GM19238 (cell line): ENCODE measurements around the gene RARA.
A peak's percentile ranks its signal among the peaks of the same experiment; 100 is the strongest.

Experiments used
- DNase-seq: peaks from one replicate; pipeline ENCODE4 v3.0.0; 2011; ENCODE audit warnings: low spot score; ENCODE audit not compliant: insufficient read length

RARA gene

DNA sequence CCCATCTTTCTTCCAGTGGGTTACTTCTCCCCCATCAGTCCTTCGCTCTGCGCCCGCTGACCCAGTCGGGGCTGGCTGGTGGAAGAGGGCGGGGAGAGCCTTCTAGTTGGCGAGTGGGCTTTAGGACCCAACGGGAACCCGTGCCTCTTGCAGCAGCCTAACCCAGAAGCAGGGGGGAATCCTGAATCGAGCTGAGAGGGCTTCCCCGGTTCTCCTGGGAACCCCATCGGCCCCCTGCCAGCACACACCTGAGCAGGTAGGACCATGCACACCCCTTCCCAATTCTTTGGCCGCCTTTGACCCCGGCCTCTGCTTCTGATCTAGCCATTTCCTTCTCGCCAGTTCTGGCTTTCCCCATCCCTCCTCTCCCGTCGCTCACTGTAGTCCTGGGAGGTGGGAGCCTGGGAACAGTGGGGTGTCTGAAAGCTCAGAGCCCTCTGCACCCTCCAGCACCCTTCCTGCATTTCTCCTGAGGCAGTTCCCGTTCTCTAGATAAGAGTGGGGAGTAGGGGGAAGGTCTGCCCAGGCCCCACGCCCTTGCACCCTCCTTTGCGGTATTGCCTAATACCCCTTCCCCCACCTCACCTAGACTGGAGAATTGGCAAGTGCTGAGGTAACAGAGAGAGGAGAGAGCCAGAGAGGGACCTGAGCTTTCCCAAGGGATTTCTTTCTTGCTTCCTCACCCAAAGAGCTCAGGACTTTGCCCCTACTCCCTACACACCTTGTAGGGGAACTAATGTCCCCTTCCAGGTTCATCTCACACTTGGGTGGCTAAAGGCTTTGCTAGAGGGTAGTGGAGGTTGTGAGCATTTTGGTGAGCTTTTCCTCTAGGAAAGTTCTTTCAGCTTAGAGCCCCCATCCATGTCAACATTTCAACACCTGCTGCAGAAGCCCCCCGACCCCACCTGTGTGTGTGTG is at the start of gene RARA:
Gene RARA, plus strand, starts transcription at position 150 of the 918 bp plus-strand sequence. CDS start 22,039 bp downstream, outside the sequence.
- no peak for DNase-seq

DNA sequence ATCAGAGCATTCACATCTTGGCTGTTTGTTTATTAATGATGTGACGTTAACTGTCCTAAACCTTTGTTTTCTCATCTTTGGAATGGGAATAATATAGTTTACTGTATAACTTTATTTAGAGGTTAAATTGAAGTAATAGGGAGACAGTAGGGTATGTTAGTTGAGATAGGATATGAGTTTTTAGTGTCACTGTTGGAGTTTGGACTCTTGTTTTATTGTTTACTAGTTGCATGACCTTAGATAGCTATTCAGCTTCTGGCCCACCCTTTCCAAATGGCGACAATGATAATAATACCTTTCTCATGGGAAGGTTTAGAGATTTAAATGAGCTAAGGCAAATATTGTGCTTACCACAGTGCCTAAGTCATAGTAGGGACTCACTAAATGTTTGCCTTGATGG is 49.5 kb upstream of the RARA start:
- DNase-seq, result no peak

DNA sequence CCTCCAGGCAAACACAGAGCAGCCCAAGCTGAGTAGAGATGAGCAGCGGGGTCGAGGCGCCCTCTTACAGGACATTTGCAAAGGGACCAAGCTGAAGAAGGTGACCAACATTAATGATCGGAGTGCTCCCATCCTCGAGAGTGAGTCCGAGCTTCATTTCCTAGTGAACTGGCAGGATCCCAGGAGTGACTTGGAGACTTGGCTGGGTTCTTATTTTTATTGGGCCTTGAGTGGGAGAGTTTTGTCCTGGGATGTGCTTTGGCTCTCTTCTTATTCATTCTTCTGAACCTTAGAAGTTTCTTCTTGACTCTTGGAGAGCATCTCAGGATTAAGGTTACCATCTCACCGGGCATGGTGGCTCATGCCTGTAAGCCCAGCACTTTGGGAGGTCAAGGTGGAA is 48.5 kb upstream of the RARA start:
- DNase-seq, result no peak

DNA sequence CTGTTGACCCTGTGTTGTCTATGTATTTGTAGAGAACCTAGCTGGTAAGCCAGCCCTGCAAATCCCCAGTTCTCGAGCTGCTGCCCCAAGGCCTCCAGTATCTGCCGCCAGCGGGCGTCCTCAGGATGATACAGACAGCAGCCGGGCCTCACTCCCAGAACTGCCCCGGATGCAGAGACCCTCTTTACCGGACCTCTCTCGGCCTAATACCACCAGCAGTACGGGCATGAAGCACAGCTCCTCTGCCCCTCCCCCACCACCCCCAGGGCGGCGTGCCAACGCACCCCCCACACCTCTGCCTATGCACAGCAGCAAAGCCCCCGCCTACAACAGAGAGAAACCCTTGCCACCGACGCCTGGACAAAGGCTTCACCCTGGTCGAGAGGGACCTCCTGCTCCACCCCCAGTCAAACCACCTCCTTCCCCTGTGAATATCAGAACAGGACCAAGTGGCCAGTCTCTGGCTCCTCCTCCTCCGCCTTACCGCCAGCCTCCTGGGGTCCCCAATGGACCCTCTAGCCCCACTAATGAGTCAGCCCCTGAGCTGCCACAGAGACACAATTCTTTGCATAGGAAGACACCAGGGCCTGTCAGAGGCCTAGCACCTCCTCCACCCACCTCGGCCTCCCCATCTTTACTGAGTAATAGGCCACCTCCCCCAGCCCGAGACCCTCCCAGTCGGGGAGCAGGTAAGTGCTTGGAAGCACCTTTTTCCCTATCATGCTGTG is 44.4 kb upstream of the RARA start:
- no peak for DNase-seq

DNA sequence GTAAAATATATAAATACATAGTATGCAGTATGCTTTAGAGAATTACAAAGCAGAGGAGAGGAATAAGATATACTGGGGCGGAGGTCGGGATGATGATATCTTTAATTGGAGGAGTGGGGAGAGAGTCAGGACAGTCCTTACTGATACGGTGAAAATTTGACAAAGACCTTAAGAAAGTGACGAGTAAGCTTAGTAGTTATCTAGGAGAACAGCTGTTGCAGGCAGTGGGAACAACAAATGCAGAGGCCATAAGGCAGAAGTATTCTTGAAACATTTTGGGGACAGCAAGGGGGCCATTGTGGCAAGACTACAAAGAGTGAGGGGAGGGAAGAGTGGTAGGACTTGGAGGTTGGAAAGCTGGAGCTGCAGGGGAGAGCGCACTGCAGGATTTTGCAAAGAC is 43.6 kb upstream of the RARA start:
- DNase-seq, result no peak

DNA sequence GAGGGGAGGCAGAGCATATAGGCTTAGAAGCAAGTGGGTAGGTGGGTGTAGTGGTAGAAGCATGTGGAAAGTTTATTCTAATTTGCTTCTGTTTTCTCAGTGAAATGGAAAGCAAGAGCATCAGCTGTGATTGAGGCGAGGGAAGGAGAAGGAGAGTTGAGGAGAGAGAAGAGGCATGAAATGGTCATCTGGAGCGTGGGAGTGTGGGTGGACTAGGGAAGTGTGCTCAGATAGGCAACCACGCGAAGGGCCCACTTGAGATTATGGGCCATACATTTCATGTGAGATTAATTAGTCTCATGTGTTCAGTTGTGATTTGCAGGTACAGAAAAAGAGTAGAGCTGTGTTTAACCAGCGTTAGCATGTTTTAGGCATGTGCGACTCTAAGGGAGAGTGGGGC is 42.1 kb upstream of the RARA start:
- DNase-seq, result no peak

DNA sequence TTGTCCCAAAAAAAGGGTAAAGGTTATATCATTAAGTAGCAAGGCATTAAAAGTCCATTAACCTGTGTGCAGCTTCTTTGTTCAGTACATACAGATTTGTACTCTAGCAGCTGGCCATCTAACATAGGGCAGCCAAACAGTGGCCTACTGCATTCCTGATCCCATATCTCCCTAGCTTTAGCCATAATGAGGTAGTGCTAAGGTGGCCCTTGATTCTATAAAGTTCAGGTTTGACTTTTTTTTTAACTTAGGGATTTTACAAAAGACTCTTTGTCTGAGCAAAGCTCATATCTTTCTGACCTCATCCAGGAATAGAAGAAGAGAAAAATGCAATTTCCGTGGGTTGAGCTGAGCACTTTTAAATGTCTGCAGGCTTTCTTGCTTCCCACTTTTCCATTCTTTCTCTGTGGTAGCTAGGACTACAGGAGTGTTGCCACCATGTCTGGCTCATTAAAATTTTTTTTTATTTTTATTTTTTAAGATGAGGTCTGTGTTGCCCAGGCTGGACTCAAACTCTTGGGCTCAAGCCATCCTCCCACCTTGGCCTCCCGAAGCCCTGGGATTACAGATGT is 40.8 kb upstream of the RARA start:
- DNase-seq, result no peak

DNA sequence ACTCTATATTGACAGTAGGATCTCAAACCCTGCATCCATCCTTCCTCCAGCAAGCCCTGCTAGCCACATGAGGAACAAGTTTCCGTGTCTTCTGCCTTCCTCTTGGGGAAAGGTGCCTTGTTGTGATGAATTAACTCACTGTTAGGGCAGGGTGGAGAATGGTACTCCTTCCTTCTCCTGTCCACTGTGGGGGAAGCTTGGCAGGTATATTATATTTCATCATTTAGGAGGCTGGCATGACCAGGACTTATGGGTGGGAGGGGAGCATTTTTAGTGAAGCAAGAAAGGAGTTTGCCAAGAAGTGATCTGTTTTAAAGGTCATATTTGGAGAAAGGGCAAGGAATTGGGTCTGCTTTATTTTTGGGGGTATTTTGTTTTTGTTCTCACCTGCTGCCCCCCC is 30.6 kb upstream of the RARA start:
- no peak for DNase-seq

DNA sequence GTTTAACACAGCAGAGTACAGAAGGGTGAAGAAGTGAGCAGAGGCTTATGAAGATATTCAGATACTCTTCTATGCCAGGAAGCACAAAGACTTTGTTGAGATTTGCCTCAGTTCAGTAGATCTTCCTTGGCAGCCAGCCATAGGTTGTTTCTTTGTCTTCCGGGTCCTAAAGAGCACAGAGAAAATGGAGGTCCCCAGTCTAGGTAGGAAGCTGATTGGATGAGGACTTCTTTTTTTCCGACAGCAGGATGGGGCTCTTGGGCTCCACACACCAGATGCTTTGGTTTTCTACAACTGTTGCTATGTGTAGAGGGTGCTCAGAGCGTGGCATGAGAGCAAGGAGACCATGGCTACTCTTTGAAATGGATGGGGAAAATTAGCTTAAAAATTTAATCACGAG is 29.6 kb upstream of the RARA start:
- no peak for DNase-seq

DNA sequence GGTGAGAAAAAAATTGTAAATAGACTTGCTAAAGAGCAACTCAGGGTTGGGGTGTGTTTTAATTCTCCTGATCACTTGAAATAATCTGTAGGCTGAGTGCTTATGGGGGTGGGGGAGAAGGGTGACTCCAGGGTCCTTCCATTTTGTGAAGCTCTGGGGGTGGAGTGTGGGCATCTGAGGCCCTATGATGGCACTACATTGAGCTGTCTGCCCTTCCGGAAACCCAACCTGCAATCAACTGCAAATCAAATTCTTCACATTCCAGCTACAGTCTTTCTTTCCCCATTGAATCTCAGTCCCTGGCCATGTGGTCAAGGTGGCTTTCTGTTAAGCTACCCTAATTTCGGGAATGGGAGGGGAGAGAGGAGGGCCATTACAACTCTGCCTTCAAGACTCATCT is 27.3 kb upstream of the RARA start:
- no peak for DNase-seq

DNA sequence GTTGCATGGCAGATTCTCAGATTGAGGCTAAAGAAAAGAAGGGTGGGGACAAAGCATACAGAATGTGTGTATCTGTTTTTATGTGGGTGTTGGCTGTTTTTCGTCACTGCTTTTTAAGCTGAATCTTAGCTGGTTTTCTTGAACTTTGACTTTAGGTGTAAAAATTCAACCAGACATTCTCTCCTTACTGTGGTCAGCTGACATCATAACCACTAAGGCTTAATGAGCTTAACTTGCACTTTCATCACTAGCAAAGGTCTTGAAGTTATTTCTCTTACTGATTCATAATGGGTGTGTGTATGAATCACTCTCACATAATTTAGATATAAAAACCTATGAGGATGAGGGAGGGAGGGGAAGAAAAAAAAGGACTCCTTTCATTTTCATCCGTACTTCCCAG is 25.3 kb upstream of the RARA start:
- DNase-seq, result no peak

DNA sequence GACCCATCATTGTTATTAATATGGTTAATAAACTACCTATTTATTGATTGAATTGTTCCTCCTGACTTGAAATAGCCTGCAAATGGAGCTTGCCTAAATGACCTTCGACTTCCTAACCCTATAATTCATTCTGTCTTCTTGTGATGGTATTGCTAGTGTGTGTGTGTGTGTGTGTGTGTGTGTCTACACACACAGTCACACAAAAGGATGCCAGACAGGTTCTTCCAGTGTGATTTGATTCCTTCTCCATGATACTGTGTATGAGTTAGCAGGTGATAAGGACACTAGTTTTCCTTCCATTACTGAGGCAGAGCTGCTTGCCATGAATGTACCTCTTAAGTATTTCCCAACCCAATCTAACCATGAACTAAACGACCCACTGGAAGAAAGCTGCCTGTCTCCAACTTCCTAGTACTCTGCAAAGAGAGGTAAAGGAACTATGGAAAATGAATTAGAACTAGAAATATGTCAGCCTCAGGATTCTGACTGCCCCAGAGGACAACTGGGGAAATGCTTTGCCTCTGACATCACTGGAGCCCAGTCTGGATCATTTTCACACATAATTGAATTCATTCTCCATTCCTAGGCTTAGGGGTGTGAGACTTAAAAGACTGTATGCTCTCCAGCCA is 24.8 kb upstream of the RARA start:
- no peak for DNase-seq

DNA sequence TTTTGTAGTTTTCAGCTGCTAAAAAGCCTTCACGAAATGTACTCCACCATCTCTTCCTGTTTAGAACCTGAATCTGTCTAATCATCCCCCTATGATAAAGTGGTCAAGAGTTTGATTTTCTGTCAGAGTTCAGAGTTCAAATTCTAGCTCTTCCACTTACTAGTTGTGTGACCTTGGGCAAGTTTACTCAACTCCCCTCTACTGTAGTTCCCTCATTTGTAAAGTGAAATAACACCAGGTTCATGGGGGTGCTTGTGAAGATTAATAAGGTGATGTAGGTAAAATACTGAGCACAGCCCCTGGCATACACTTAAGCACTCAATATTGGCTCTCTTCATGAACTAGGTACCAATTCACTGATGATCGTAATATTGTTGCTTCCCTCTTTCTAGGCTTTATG is 22.5 kb upstream of the RARA start:
- no peak for DNase-seq

DNA sequence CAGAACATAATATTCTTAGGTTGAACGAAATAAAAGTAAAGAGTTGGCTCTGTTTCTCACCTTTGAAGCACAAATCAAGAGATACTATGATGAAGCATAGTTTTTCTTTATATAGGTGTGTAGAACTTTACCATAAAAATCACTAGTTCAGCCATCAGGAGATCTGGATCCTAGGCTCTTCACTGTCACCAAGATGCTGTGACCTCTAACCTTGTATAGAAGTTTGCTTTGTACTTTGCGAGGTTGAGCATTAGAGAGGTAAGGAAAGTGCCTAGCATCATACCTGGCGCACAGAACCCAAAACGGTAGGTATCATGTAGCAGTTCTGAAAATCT is 21.9 kb upstream of the RARA start:
- DNase-seq, result no peak

DNA sequence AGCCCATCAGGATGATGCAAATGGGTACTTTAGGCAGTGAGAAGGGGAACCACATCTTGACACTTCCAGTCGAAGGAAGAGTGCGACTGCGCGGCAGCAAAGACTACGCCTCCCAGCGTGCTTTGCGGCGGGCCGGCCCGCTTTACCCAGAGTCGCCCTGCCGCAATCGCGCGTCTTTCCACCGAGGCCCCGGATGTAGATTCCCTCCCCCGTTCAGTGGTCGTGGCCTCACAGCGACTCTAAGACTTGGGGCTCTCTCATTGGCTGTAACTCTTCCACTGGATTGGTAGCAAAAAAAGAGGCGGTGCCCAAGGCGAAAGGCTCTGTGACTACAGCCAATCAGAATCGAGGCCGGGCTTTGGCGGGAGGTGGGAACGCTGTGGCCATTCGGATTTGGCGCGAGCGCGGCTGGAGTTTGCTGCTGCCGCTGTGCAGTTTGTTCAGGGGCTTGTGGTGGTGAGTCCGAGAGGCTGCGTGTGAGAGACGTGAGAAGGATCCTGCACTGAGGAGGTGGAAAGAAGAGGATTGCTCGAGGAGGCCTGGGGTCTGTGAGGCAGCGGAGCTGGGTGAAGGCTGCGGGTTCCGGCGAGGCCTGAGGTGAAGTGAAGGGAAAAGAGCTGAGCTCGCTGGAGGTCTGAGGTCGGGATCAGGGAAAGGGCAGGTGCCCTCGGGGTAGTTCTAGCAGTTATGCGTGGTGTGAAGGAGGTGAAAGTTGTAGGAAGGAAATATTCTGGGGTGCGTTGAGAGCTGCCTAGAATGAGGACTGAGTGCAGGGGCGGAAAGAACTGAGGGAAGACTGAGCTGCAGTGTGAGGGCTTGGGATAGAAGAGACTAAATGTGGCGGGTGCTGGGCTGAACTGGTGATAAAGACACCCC is 21.2 kb upstream of the RARA start, which contains the start of gene CDC6:
Gene CDC6, plus strand, starts transcription at position 386 of the 876 bp plus-strand sequence. CDS start 1,542 bp downstream, outside the sequence.
- peak; percentile 89 for DNase-seq

DNA sequence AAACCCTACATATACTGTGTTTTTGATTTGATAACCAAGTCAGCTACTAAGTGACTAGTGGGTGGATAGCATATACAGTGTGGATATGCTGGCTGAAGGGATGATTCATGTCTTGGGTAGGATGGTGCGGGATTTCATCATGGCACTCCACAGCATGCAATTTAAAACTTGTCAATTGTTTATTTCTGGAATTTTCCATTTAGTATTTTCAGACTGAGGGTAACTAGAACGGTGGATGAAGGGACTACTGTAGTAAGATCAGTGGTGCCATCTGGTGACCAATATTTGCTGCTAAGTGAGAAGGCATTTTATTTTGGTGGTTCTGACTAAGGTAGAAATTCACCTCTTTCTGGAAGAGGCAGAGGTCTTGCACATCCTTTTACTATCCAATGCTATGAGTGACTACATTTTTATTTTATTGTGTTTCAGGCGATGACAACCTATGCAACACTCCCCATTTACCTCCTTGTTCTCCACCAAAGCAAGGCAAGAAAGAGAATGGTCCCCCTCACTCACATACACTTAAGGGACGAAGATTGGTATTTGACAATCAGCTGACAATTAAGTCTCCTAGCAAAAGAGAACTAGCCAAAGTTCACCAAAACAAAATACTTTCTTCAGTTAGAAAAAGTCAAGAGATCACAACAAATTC is 18.2 kb upstream of the RARA start:
- DNase-seq, result no peak

DNA sequence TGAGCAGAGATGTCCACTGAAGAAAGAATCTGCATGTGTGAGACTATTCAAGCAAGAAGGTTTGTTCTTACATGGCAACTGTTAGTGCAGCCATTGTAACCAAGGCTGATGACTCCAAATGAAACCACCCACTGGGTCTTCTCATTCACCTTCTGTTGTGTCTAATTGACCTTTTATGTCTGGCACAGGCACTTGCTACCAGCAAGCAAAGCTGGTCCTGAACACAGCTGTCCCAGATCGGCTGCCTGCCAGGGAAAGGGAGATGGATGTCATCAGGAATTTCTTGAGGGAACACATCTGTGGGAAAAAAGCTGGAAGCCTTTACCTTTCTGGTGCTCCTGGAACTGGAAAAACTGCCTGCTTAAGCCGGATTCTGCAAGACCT is 17.7 kb upstream of the RARA start:
- DNase-seq, result no peak

DNA sequence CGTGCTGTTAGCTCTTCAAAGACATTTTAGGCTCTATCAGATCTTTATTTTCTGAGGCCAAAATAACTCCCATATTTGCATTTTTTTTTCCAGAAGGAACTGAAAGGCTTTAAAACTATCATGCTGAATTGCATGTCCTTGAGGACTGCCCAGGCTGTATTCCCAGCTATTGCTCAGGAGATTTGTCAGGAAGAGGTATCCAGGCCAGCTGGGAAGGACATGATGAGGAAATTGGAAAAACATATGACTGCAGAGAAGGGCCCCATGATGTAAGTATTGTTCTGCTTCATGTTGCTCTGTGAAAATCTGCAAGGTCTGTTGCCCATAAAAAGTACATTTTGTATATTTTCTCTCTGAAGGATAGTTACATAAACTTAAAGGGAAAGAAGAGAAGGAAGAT is 15.6 kb upstream of the RARA start:
- no peak for DNase-seq

DNA sequence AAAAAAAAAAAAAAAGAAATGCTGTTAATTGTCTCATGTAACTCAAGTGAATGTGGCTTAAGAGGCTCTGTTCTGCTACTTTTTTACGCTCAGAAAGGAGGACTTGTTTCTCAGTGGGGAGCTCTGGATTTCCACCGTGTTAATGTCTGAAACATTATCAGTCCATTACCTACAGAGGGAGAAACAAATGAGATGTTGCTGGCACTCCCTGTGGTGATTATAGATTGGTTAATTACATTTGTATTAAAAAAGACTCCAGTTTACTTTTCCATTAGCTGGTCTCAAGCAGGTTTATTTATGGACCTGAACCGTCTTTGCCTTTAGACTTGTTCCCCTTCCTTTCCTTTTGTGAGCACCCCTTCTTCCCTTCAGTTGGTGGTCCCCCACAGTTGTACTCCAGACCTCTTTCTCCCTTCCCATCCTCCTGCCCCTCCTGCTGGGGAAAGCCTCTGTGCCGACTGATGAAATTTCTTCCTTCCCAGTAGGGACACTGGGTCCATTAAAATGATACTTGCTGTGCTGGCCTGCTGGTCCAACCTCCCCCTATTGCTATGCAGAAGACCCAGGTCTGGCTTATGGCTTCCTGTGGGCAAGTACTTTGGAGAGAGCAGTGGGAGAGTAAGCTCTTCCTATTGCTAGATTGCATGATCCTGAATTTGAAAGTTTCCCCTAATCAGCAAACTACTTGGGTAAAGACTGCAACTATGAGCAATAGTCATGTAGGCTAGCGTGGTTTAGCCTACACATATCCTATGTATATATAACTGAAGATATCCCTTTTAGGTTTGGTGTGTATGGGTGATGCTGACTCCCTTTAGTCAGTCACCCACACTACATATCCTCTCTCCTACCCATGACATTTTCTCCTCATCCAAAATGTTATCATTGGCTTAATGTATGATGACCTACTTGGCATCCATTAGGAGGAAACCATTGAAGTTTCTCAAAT is 13.2 kb upstream of the RARA start:
- no peak for DNase-seq
